Globus pallidus (tissue), 1 donor: ENCODE measurements around the gene USP11.

Experiments
- DNase-seq: peaks from one replicate; pipeline ENCODE4 v3.0.0-alpha.2; 2015; ENCODE audit warnings: low spot score

The USP11 gene

DNA sequence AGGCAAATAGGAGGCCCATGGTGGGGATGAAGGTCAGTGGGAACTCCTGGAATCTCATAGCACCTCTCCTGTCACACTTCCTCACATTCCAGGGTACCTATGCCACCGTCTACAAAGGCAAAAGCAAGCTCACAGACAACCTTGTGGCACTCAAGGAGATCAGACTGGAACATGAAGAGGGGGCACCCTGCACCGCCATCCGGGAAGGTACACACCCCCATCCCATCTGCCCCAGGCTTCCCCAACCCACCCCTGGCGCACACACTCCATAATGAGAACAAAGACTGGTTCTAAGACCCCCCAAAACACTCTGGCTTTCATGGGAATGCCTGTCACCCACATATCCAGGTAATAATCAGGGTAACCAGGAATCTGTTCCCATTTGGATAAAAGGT lies 7.9 kb upstream of the USP11 start:
- no peak for DNase-seq

DNA sequence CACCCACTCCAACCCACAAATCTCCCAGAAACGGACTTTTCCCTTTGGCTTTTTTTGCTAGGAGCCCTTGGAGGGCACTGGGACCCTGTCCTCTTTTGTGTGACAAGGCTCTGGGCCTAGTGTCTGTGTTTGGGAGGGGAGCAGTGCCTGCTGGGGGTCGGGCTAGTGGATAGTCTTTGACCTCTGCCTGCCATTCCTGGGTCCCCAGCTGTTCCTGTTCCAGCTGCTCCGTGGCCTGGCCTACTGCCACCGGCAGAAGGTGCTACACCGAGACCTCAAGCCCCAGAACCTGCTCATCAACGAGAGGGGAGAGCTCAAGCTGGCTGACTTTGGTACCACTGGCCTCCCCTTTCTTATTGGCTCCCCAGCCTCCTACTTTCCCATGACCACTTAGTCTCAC lies 6.7 kb upstream of the USP11 start:
- no peak for DNase-seq

DNA sequence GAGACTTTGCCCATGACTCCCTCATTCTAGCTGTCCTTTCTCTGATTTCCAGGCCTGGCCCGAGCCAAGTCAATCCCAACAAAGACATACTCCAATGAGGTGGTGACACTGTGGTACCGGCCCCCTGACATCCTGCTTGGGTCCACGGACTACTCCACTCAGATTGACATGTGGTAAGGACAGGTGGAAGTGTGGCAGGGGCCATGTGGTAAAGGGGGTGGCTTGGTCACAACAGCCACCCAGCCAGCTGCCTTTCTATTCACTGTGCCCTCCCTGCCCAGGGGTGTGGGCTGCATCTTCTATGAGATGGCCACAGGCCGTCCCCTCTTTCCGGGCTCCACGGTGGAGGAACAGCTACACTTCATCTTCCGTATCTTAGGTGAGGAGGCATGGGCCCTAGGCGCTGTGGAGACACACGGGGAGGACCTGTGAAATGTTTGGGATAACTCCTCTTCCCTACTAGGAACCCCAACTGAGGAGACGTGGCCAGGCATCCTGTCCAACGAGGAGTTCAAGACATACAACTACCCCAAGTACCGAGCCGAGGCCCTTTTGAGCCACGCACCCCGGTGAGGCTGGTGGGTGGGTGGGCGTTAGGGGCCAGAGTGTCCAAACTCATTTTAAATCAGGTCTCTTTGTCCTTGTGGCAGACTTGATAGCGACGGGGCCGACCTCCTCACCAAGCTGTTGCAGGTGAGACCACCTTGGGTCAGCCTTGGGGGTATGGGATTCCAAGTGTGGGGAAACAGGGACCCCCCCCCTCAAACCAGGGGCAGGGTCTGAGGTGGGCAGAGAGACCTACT lies 6.1 kb upstream of the USP11 start:
- DNase-seq: no peak

DNA sequence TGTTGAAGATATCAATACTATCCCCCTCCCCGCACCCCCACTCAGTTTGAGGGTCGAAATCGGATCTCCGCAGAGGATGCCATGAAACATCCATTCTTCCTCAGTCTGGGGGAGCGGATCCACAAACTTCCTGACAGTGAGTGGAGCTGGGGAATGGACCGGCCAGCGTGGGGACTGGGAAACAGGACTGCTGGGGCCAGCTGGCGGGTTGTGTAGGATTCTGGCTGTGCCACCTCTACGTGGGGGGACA lies 5.5 kb upstream of the USP11 start:
- DNase-seq: no peak

DNA sequence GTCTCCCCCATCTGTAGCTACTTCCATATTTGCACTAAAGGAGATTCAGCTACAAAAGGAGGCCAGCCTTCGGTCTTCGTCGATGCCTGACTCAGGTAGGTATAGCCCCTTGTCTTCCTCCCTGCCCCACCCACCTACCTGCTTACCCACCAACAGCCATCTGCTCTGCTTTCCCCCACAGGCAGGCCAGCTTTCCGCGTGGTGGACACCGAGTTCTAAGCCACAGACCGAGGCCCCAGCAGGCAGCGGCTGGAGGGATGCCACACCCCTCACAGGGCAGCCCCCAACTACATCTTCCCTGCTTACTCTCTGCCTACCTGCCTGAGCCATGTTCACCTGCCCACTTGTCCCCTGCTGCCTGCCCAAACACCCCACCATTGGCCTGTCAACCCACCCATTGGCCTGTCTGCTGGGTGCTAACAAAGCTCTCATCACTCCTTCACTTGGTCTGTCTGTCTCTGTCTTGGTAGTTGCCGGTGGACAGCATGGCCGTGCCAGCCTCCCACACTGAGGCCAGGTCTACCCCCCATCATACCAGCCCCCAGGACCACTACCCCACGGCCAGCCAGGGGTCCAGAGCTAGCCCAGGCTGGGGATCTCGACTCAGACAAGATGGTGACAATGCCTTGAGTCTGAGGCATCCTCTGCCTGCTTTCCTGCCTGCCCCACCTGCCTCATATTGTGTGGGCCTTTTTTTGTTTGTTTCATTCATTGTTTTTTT lies 4.1 kb upstream of the USP11 start:
- DNase-seq: no peak

DNA sequence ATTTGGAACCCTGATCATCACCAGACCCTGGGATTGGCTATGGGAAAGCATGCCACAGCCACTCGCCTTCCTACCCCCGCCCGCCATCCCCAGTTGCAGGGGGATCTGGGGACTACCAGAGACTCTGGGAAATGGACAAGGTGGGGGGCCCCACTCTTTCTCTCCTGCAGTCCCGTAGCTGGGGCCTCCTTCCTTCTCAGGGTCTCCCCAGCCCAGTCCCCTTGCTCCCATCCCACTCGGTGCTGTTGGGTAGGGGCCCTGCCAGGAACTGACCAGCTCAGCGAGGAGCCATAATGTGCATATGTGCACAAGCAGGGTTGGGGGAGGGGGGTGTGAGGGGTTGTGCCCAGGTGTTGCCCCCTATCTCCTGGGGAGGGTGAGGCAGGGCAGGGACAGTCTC lies 3.4 kb upstream of the USP11 start:
- DNase-seq: no peak

DNA sequence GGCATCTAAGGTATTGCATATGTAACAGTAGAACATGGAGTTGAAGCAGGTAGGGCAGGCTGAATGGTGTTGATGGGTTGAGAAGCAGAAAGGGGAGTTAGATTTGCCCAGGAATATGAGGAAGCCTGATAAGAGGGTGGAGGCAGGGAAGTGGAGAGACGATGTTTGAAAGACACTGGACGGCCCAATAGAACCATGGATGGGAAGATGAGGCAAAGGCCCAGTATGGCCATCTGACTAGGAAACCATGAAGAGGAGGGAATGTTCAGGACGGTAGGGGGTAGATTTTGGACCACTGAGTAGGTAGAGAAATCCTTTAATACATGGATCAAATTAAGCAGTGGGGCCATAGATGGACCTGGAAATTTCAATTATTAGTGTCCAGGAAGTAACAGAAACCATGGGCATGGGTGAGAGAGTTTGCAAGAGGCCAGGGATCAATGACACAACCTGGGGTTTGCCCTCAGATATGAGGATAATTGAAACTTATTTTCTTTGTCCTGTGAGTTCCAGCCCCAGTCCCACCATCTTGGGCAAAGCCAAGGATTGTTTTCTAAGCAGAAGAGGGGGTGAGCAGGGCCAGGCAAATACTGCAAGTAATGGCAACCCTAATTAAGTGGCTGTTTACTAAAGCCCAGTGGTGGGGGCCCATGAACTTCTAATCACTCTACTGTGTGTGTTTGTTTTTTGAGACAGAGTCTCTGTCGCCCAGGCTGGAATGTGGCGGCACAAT lies 2.5 kb upstream of the USP11 start:
- DNase-seq: no peak

DNA sequence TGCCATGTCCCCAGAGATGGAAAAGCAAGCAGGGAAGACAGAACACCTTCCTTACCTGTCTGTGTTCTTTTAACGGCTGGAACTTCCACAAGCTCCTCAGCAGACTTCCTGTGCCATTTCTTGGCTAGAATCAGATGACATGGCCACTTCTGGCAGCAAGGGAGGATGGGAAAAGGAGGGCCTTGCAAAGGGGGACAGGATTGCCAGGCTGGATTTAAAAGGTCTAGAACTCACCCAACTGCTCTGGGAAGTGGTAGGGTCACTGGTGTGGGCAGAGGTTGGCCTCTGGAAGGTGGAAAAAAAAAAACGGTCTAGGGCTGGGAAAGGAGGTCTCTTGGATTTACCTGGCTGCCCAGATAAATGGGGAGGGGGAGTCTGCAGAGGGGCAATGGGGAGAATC lies 1.6 kb upstream of the USP11 start:
- no peak for DNase-seq

DNA sequence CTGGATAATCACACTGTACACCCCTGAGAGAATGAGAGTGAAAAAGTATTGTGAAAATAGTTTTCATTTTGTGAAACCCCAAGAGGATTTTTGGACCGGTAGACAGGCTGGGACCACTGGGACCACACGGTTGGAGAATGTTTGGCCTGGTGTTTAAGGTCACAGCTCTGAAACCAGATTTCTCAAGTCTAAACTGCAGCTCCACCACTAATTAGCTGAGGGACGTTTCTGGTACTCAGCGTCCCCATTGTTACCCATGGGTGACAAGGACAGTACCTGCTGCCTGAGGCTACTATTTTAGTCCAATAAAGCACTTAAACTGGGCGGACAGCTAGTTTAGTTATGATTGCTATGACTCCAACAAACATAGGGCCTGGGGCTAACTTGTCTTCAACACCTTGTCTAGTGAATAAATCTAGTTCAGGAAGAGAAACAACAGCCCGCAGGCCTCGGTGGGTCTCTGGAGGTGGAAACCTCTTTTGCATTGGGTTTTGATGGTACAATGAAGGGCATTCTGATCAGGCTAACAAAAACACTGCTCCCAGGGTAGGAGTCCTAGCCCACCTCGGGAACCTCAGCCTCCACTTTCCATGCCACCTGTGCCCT lies 509 bp upstream of the USP11 start:
- no peak for DNase-seq

DNA sequence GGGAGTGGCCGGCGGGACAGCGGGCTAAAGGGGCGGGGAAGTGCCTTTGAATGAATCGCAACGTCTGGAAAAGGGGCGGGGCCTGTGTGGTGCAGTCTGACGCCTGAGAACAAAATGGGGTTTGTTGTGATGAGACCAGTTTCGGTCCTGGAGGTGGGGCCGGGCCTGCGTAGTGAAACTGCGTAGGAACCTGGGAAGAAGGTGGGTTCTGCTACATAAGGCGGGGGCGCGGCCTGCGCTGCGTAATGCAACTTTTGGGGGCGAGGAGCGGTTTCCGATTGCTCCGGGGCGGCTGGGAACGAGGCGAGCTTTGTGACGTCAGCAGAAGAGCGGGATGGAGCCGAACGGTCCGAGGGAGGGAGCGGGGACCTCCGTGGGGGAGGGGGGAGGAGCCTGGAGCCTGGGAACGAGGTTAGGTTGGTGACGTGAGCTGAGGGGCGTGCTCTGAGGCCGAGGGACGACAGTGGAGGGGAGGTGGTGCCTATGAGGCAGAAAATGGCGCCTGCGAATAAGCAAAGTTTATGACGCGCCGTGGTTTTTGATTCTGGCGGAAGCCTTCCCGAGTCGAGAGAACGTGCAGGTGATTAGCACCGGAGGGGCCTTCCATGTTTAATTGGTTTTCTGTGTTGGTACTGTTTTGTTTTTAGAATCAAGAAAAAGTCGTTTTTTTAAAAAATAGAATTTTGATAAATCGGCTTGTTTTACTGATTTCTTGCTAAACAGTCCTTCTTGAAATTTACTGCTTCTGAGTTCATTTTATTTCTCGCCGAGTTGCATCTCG lies 714 bp downstream of the USP11 start:
- peak; percentile 92 for DNase-seq

DNA sequence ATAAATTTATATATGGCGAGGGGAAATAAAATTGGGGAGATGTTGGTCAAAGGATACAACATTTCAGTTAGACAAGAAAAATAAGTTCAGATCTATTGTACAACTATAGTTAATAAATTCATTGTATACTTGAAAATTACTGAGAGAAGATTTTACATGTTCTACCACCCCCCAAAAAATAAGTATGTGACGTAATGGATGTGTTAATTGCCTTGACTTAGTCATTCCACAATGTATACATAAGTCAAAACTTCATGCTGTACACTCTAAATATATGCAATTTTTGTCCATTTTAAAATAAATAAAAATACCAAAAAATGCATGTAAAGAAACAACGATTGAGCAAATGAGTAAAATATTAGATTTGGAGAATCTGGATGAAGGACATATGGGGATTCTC lies 1.8 kb downstream of the USP11 start:
- no peak for DNase-seq

DNA sequence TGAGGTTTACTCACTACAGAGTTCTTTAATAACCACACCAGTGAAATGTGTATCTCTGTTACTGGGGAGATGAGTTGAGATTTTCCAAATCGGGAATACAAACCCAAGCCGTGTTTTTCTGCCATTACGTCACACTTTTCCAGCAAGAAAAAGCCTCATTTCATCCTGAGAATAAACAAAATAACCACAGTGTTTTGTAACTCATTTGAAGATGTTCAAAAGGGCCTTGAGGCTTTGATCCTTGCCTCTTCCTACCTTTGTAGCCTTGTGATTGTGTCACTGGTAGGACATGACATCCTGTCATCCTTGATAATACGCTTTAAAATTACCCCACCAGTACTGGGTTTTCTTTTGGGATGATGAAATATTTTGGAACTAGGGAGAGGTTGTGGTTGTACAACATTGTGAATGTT lies 2.9 kb downstream of the USP11 start:
- no peak for DNase-seq

DNA sequence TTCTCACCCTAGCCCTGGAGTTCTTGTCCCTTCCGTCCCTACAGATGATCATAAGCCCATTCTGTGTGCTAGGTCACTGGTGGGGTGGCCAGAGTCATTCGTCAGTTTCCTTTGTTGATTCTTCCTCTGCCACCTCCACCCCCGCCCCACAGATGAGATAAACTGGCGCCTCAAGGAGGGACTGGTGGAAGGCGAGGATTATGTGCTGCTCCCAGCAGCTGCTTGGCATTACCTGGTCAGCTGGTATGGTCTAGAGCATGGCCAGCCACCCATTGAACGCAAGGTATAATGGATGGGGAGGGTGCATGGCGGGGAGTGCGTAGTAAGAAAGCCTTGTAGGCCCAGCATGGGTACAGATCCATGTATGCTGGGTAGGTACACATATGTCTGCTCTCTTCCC lies 6.4 kb downstream of the USP11 start:
- DNase-seq: no peak

DNA sequence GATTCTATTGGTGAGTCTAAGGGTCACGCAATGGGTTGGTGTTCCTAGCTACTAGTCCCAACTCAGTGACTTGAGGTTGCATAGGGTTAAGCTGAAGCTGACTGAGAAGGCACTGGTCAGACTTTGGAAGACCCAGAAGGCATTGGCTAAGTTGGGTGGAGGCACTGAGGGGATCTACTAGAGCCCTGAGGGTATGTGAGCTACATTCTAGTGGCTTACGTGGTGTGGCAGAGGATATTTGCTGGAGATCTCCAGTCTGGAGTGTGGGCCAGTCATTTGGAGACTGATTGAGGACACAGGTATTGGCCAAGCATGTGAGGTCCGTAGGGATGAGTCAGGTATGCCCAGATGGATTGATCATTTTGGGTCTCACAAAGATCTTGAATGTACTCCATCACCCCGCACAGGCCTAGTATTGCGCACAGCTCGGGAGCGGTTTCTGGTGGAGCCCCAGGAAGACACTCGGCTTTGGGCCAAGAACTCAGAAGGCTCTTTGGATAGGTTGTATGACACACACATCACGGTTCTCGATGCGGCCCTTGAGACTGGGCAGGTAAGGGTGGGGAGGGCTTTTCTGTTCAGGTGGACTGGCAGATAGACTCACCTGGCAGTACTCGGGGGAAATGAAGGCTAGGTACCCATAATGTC lies 7.2 kb downstream of the USP11 start:
- no peak for DNase-seq

DNA sequence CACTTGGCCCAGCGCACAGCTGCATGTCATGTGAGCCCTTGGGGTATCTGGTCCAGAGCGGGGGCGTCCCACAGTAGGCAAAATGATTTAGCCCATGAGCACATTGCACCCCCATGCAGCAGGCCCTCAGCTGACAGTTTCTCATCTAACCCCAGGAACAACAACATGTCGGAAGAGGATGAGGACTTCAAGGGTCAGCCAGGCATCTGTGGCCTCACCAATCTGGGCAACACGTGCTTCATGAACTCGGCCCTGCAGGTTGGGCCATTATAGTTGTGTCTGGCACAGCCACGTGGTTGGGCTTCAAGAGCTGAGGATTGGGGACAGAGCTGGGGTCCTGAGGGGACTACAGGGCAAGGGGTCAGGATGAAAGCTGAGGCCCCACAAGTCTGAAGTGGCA lies 7.8 kb downstream of the USP11 start:
- no peak for DNase-seq

DNA sequence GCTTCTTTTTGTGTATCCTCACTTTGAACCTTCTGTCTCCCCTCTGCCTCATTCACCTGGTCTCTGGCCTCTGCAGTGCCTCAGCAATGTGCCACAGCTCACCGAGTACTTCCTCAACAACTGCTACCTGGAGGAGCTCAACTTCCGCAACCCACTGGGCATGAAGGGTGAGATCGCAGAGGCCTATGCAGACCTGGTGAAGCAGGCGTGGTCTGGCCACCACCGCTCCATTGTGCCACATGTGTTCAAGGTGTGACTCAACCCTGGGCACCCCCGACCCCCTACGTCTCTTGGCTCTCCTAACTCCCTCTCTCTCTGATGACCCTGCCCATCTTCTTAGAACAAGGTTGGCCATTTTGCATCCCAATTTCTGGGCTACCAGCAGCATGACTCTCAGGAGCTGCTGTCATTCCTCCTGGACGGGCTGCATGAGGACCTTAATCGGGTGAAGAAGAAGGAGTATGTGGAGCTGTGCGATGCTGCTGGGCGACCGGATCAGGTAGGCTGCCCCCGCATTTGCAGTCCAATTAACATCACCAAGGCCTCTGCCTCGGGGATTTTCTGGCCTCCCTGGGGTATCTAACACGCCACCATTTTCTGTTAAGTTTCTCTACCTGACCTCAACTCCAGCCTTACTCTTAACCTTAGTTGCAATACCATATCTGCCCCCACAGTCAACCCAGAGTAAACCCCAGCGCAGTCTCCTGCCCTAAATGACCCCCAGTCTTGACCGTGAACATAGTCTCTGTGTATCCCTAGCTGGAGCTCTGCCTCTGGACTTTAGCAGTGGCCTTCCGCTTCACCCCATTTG lies 8.6 kb downstream of the USP11 start:
- DNase-seq: no peak

DNA sequence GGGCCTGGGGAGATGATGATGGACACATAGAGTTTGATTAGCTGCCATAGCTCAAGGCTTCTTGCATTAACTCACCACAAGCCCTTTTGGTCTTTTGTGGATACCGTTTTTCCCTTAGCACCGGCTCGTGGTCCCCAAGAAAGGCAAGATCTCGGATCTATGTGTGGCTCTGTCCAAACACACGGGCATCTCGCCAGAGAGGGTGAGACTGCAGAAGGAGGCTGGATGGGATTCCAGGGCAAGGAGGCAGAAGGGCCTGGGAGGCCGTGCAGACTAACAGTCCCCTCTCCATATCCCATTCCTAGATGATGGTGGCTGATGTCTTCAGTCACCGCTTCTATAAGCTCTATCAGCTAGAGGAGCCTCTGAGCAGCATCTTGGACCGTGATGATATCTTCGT lies 9.5 kb downstream of the USP11 start:
- no peak for DNase-seq

DNA sequence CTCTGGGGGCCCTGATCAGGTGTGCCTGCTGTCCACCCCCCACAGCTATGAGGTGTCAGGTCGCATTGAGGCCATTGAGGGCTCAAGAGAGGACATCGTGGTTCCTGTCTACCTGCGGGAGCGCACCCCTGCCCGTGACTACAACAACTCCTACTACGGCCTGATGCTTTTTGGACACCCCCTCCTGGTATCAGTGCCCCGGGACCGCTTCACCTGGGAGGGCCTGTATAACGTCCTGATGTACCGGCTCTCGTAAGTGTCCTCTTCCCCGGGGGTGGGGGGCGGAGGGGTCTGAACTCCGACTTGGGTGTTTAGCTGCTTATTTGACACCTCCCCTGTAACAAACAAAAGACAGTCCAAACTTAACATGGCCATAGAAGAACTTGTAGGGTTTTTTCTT lies 10.5 kb downstream of the USP11 start:
- DNase-seq: no peak

DNA sequence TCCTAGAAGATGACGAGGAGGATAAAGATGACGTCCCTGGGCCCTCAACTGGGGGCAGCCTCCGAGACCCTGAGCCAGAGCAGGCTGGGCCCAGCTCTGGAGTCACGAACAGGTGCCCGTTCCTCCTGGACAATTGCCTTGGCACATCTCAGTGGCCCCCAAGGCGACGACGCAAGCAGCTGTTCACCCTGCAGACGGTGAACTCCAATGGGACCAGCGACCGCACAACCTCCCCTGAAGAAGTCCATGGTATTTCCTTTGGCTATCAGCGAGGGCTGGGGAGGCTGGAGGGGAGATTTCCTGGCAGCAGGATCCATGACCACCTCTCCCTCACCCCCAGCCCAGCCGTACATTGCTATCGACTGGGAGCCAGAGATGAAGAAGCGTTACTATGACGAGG lies 11.9 kb downstream of the USP11 start:
- DNase-seq: no peak

DNA sequence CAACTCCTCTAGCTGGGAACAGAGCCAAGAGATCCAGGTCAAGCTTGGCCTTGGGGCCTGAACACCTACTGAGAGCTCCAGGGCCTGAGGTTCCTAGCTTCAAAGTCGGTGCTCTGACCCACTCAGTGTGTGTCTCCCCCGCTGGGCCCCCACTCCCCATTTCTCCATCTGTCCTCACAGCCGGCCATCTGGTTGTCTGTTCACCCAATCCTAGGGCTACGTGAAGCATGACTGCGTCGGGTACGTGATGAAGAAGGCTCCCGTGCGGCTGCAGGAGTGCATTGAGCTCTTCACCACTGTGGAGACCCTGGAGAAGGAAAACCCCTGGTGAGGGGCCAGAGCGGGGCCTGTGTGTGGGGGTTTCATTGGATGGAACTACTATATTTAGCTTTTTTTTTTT lies 12.3 kb downstream of the USP11 start:
- no peak for DNase-seq
